Mucosa of gallbladder (tissue), 1 donor: ENCODE results near the gene CROCC2. TPM values are rescaled to one million over a fixed set of nuclear protein-coding genes. Genes with fewer than 3 reads are reported as not detected.

ENCODE experiments used
- DNase-seq: peaks from one replicate; pipeline ENCODE4 v3.0.0-alpha.2; 2020; ENCODE audit warnings: low spot score
- total RNA-seq: library from RNA; stranded (reverse); gene quantifications from one replicate; pipeline ENCODE4 v1.2.1, GENCODE V29; 2021
- donor health status: DM: no; HTN: no; CAD: no.

CROCC2 gene
- total RNA-seq, 1 donor from 2014 or later = 0.09 TPM

DNA sequence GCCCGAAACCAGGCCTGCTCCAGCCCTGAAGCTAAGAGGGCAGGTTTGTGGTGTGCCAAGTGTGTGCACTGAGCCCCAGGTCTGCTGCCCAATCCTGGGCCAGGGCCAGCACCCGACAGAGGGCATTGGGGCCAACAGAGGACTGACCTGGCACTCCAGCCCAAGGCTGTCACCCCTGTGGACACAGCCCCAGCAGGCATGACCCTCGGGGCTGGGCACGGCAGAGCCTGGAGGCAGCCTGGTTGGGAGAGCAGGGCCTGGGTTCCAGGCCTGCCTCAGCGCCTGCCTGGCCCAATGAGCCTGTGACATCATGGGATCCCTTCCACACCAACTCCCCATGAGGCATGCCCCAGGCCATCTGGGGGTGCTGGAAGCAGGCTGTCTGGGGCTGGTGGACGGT lies 81.5 kb downstream of the CROCC2 start:
- DNase-seq = no peak

GRCh38 chr2:240988146-240988545 lies 82.0 kb downstream of the CROCC2 start:
- no peak for DNase-seq

- no peak for DNase-seq
Measured at GRCh38 chr2:240988571-240989271, 82.6 kb downstream of the CROCC2 start.

GRCh38 chr2:240989451-240990265 lies 83.5 kb downstream of the CROCC2 start:
- DNase-seq = no peak

DNA sequence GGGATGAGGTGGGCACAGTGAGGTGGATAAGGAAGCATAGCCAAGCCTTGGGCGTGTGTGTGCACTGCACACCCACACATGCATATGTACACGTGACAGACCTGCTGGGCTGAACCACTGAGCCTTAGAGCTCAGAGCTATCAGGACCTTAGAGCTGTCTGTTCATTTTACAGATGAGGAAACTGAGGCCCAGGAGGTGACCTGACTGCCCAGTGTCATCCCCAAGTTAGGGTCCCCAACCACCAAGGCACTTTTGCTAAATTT lies 84.1 kb downstream of the CROCC2 start:
- no peak for DNase-seq

GRCh38 chr2:240990726-240991377 lies 84.7 kb downstream of the CROCC2 start:
- DNase-seq = no peak

DNA sequence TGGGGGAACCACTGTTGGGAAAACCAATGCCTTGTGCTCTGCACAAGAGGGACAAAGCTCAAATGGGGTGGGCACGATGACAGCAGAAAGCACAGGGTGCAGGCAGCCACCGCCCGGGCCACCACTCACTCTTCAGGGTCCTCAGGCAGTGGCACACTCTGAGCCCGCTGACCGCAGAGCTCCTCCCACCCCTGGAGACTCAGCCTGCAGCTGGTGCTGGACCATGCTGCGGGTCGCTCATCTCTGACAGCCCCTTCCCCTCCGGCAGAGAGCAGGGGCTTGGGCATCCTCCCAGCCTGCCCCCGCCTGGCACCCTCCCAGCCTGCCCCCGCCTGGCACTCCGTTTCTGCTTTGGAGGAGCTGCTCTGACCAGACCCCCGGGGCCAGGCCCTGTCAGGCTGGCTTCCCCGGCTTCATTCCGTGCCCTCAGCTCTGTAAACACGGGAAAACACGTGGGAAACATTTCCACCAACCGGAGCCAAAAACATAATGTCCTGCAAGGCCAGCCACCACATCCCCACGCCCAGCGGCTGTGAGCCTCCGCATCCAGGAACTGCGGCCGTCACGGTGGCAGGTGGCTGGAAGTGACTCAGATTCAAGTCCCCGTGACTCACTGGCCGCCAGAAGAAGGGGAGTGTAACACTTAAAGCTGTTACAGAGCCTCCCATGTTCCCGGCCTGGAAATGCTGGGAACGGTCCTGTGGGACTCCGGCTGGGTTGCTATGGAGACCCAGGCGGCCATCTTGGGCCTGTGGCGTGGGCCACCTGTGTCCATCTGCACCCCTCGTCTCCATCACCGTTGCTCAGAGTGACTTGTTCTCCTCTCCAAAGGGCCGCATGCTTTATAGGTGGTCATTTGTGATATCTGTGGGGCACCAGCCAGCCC lies 85.5 kb downstream of the CROCC2 start:
- peak; percentile 74 for DNase-seq

DNA sequence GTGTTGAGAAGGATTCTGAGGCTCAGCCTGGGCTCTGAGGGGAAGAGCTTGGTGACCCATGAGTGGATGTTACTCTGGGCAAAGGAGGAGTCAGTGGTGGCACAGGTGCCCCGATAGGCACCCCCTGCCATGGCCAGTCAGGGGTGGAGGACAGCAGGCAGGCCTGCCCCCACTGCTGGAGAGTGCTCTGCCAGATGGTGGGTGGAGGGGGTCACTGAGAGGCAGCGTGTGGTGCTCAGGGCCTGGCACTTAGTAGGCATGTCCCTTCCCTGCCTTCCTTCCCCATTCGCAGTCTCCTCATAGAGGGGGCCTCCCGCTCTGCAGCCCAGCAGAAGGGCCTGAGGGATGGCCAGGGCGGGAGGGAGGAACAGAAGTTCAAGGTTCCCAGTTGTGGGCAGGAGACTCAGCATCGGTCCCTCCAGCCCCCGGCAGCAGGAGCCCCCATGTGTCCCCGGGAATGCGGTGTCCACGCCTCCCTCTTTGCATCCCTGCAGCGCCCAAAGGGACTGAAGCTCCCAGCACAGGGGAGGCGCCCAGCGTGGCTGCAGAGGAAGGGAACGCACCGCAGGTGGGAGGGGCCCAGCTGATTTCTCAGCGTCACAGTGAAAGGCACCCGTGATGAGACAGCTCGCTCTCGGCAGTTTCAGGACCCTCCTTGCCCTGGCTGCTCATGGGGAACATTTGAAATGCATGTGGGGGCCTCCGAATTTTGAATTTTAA lies 86.6 kb downstream of the CROCC2 start:
- no peak for DNase-seq

- DNase-seq = no peak
Measured at GRCh38 chr2:240993446-240994170, 87.5 kb downstream of the CROCC2 start.

- DNase-seq = no peak
Measured at GRCh38 chr2:240994171-240994896, 88.2 kb downstream of the CROCC2 start.

DNA sequence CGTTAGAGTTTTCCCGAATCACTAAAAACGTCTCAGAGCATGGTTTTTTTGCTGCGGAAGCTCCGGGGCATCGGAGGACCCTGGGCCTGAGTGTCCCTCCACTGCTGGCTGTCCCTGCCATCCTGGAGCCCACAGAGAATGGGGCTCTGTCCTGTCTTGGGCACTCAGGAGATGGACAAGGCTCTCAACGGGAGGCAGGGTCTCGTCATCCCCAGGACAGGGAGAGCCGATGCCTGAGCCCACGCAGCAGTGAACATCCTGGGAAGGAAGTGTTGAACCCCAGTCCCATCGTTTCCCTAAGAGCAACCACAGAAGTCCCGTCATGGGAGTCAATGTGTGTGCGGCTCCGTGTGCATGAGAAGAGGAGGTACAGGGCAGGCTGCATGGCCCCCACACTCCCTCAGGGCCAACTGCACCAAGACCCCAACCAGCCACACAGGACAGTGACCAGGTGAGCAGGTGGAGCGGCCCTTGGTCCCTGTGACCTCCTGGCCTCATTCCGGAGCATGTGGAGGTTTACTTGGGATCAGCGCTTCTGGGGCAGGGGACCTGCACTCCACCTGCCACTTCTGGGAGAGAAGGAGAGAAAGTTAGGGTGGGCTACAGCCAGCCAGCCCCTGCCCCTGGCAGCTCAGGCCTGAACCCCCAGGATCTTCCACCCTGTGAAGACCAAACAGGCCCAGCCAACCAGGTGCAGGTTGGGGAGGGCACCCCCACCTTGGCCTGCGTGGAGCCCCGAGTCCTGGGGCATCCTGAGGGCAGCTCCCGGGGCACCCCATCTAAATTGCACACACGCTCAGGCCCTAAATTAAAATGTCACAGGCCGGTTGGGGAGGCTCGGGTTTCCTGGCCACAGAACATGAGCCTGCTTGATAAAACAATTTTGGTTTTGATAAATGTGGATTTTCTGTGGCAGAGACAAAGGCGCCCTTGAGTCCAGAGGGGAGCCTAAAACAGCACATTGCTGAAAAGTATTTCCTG lies 89.2 kb downstream of the CROCC2 start:
- no peak for DNase-seq

GRCh38 chr2:240996161-240996833 lies 90.2 kb downstream of the CROCC2 start:
- no peak for DNase-seq

GRCh38 chr2:240996834-240997140 lies 90.7 kb downstream of the CROCC2 start:
- DNase-seq = no peak

GRCh38 chr2:240997141-240997855 lies 91.2 kb downstream of the CROCC2 start:
- DNase-seq = no peak

DNA sequence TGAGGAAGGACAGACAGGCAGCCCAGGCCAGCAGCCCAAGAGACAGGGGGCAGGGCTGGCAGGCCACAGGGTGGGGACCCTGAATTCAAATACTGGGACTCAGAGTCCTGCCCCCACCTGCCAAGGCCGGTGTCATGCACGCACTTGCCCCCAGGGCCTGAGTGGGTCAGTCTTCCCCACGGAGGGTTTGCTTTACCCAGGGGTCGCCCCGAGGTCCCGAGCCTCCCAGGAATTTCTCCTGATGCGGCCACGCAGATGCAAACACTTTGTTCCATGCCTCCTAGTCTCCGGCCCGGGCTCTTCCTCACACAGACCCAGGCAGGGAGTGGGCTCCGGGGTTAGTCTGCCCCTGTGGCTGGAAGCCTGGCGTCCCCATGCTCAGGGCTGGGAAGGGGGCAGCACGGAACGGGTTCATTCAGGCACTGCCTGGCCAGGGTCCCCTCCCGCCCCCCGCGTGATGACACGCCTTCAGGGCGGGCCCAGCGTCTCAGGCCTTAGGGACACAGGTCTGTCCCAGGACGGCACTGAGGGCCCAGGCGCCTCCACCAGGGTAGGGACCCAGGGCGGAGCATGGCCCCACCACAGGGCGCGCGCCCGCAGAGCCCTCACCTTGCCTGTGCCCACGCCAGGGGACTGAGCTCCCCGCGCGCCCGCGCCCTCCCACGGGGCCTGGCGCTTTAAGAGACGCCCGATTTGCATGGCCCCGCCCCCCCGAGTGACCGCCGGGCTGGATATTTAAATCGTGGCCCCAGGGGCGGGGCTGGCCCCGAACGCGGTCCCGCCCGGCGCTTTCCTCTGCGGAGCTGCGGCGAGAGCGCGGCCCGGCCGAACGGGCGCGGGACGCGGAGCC lies 91.9 kb downstream of the CROCC2 start, which contains the start of gene SNED1:
Gene SNED1 (plus strand): TSS at position 763 of the 850 bp plus-strand sequence. CDS start 220 bp downstream, outside the sequence.
- peak; percentile 87 for DNase-seq

- no peak for DNase-seq
Measured at GRCh38 chr2:240998706-240998994, 92.5 kb downstream of the CROCC2 start.
